Breast epithelium (tissue), 4 donors: ENCODE results near the gene RGP1. TPM values are rescaled to one million over a fixed set of nuclear protein-coding genes. Genes with fewer than 3 reads are reported as not detected.

Experiments
- DNase-seq, 2 donors: peaks; one replicate each; pipeline ENCODE4 v3.0.0-alpha.2; 2019; ENCODE audit warnings: low spot score in 2 of 2
- H3K27ac ChIP-seq, 2 donors: fragments of 200-600 bp; sonication (generic) in 1 of 2; one replicate each; pipeline ENCODE4 v1.5.1; 2016 to 2019; ENCODE audit warnings: mild to moderate bottlenecking in 1 of 2
- H3K27me3 ChIP-seq, 2 donors: fragments of 200-600 bp; sonication (generic) in 1 of 2; one replicate each; pipeline versions ENCODE4 v1.5.1 to v1.6.0; 2017 to 2019; ENCODE audit warnings: control low read depth in 1 of 2, mild to moderate bottlenecking in 1 of 2
- H3K36me3 ChIP-seq: fragments of 200-600 bp; one replicate; pipeline ENCODE4 v1.5.1; 2019
- H3K4me1 ChIP-seq, 2 donors: fragments of 200-600 bp; sonication (generic); one replicate each; pipeline ENCODE4 v1.5.1; 2016 to 2019; ENCODE audit warnings: control low read depth in 1 of 2
- H3K4me3 ChIP-seq, 3 donors: fragments of 200-600 bp; sonication (generic); 1 replicate in 2 of 3; 2 replicates in 1 of 3; pipeline ENCODE4 v1.5.1; 2016 to 2019; ENCODE audit warnings: mild to moderate bottlenecking in 3 of 3, moderate library complexity in 2 of 3
- H3K9me3 ChIP-seq, 2 donors: fragments of 200-600 bp; sonication (generic) in 1 of 2; one replicate each; pipeline ENCODE4 v1.5.1; 2016 to 2019; ENCODE audit warnings: control low read depth in 1 of 2
- POLR2AphosphoS5 ChIP-seq, 3 donors: sonication (generic); formaldehyde crosslinking; IDR thresholded peaks; one replicate each; pipeline ENCODE4 v1.6.1; 2017; ENCODE audit warnings: antibody characterized with exemption in 3 of 3
- intact Hi-C: fragments of 100-400 bp; cut with DNase I; formaldehyde crosslinking; loops from one replicate; pipeline ENCODE4 v1.15.1; 2023; ENCODE audit warnings: low total_unique reads
- total RNA-seq, 3 donors: library from RNA; depleted of rRNA; stranded (reverse); fragments of >200 nt; gene quantifications; one replicate each; pipeline ENCODE4 v1.1.0, GENCODE V29; 2016

Gene RGP1
- total RNA-seq, 3 donors from 2014 or later: 16.7 to 20.1 (median 17.4) TPM

- Histone ChIP-seq H3K27me3 (no peaks in the 10 kb centered on the region), H3K27ac (no peak overlapping the region), H3K36me3 (no peaks in the 10 kb centered on the region), H3K9me3 (no peaks in the 10 kb centered on the region), H3K4me1 (no peaks in the 10 kb centered on the region), H3K4me3 (no peak overlapping the region)
- DNase-seq: no peak
- intact Hi-C loops: no loop called here
- no peak for TF ChIP-seq POLR2AphosphoS5 (IDR thresholded peaks at IDR 0.05)
These were observed 57.0 kb downstream of the RGP1 start for GRCh38 chr9:35806101-35806500.

Other genes with a start within 250 kb of the RGP1 start
- 10 to 100 TPM; 26.5 to 50.4 (median 33.8) TPM for gene TESK1, start 144.0 kb upstream of the RGP1 start, total RNA-seq
- 1 to 10 TPM; 3.6 to 6.4 (median 5.1) TPM for gene CD72, start 130.9 kb upstream of the RGP1 start, total RNA-seq
- gene SIT1, start 98.4 kb upstream of the RGP1 start, total RNA-seq: 1 to 10 TPM; 1.2 to 3.2 (median 1.3) TPM
- gene RMRP, start 91.3 kb upstream of the RGP1 start, total RNA-seq: 1,000 to 10,000 TPM; 1,664 to 2,064 (median 2,058) TPM
- gene CCDC107, start 91.0 kb upstream of the RGP1 start, total RNA-seq: 100 to 1,000 TPM in 1 of 3 donors, 10 to 100 TPM in 2; 18.3 to 102 (median 35.4) TPM
- gene ARHGEF39, start 84.1 kb upstream of the RGP1 start, total RNA-seq: 1 to 10 TPM in 1 of 3 donors, under 1 TPM in 2; 0.59 to 1.6 (median 0.80) TPM
- 1 to 10 TPM in 1 of 3 donors, under 1 TPM in 1, not detected in 1; 0.16 to 5.0 TPM for gene CA9, start 75.4 kb upstream of the RGP1 start, total RNA-seq
- 100 to 1,000 TPM; 143 to 402 (median 258) TPM for gene TPM2, start 59.4 kb upstream of the RGP1 start, total RNA-seq
- 100 to 1,000 TPM; 163 to 497 (median 215) TPM for gene TLN1, start 17.1 kb upstream of the RGP1 start, total RNA-seq
- gene CREB3, start 16.6 kb upstream of the RGP1 start, total RNA-seq: 10 to 100 TPM; 46.4 to 49.9 (median 47.2) TPM
- 10 to 100 TPM; 44.5 to 63.8 (median 57.0) TPM for gene GBA2, start 59 bp upstream of the RGP1 start, total RNA-seq
- not detected for gene MSMP, start 5.0 kb downstream of the RGP1 start, total RNA-seq
- gene NPR2, start 42.3 kb downstream of the RGP1 start, total RNA-seq: 10 to 100 TPM; 10.2 to 34.2 (median 14.7) TPM
- 1 to 10 TPM; 1.1 to 2.2 (median 1.3) TPM for gene SPAG8, start 63.0 kb downstream of the RGP1 start, total RNA-seq
- gene HINT2, start 65.8 kb downstream of the RGP1 start, total RNA-seq: 10 to 100 TPM; 25.0 to 55.7 (median 32.1) TPM
- gene FAM221B, start 79.4 kb downstream of the RGP1 start, total RNA-seq: under 1 TPM in 1 of 3 donors, not detected in 2; 0.15 TPM
- gene TMEM8B, start 79.9 kb downstream of the RGP1 start, total RNA-seq: 1 to 10 TPM; 4.9 to 7.9 (median 6.7) TPM
- gene OR13J1, start 121.1 kb downstream of the RGP1 start, total RNA-seq: not detected
- 10 to 100 TPM in 2 of 3 donors, 1 to 10 TPM in 1; 3.4 to 16.0 (median 12.8) TPM for gene HRCT1, start 156.9 kb downstream of the RGP1 start, total RNA-seq
- 10 to 100 TPM in 1 of 3 donors, 1 to 10 TPM in 2; 4.8 to 13.4 (median 8.6) TPM for gene SPAAR, start 160.2 kb downstream of the RGP1 start, total RNA-seq
- gene OR2S2, start 208.9 kb downstream of the RGP1 start, total RNA-seq: not detected